Hepatocyte (in vitro differentiated cells): Measurements from ENCODE around the gene SYT7.

Source experiments
- EZH2 ChIP-seq: fragments of 200-600 bp; sonication (generic); IDR thresholded peaks from 2 replicates; pipeline ENCODE4 v1.6.1; 2016; ENCODE audit warnings: antibody characterized with exemption, mild to moderate bottlenecking, borderline replicate concordance
- EZH2phosphoT487 ChIP-seq: fragments of 200-600 bp; sonication (generic); IDR thresholded peaks from one replicate; pipeline ENCODE4 v1.6.1; 2018; ENCODE audit warnings: antibody characterized with exemption, mild to moderate bottlenecking, low read depth, moderate library complexity; ENCODE audit not compliant: unreplicated experiment, severe bottlenecking
- TF ChIP-seq, protein P1 (sequence below): fragments of 200-600 bp; sonication (generic); IDR thresholded peaks from 2 replicates; pipeline ENCODE4 v1.5.1; 2016; ENCODE audit warnings: antibody characterized with exemption, mild to moderate bottlenecking; ENCODE audit not compliant: poor library complexity

DNA sequence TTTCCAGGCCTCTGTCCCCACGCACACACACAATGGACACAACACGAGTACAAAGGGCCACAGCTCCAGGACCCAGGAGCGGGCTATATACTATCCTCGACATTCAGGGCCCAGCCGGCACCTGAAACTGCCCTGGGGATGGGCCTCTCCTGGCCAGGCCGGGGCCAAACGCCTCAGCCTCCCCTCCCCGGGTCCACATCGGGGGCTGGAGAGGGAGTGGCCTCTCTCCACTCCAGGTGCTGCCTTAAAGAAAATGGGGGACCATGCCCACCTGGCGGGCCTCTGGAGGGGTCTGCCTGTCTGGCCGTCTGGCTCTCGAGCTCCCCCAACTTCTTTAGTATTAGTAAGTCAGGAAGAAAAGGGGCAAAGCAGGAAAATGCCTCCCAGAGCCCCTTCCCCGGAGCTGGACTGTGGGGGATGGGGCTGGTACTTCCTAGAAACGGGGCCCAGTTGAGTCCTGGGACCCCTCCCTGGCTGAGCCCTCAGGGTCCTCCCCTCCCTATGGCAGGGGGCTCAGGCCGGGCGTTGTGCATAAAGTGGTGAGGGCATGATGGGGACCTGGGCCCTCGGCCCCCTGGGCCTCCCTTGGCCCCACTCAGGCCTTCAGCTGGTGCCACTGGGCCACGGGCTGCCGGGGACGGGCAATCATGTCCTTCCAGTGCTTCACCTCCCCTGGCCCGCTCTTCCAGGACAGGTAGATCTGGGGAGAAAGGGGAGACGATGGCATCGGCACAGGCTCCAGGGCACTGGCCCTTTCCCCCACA, 62.7 kb downstream of the SYT7 start:
- TF ChIP-seq, protein P1, sequence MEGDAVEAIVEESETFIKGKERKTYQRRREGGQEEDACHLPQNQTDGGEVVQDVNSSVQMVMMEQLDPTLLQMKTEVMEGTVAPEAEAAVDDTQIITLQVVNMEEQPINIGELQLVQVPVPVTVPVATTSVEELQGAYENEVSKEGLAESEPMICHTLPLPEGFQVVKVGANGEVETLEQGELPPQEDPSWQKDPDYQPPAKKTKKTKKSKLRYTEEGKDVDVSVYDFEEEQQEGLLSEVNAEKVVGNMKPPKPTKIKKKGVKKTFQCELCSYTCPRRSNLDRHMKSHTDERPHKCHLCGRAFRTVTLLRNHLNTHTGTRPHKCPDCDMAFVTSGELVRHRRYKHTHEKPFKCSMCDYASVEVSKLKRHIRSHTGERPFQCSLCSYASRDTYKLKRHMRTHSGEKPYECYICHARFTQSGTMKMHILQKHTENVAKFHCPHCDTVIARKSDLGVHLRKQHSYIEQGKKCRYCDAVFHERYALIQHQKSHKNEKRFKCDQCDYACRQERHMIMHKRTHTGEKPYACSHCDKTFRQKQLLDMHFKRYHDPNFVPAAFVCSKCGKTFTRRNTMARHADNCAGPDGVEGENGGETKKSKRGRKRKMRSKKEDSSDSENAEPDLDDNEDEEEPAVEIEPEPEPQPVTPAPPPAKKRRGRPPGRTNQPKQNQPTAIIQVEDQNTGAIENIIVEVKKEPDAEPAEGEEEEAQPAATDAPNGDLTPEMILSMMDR: no peak
- no peak for TF ChIP-seq EZH2
- no peak for TF ChIP-seq EZH2phosphoT487
